Activated CD4-positive, alpha-beta T cell treated with anti-CD3 and anti-CD28 coated beads for 4 hours (primary cell): ENCODE data around the gene TJAP1.
"Not testable (repeated sequence)": the region's sequence is repeated elsewhere in the genome, so short reads cannot be mapped to it uniquely, and the experiment has no call there.

ENCODE experiments used
- DNase-seq, 2 donors: peaks; one replicate each; pipeline ENCODE4 v3.0.0-alpha.2; 2020

Gene TJAP1

DNA sequence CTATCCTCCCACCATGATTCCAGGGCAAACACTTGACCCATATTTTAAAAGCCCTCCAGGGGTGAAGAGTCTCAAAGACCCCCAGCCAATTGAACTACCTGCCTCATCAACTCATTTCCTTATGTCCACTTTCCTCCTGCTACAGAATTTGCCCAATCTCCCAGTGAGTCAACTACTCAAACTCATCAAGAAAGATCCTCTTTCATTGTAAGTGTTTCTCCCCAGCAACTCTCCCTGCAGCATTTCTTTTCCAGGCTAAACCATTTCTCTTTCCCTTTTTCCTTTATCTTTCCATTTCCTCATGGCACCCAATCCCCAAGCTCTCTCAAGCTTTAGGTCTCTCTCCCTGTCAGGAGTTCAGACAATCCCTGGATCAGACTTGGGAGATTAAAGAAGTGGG is 23.5 kb upstream of the TJAP1 start:
- DNase-seq = no peak

DNA sequence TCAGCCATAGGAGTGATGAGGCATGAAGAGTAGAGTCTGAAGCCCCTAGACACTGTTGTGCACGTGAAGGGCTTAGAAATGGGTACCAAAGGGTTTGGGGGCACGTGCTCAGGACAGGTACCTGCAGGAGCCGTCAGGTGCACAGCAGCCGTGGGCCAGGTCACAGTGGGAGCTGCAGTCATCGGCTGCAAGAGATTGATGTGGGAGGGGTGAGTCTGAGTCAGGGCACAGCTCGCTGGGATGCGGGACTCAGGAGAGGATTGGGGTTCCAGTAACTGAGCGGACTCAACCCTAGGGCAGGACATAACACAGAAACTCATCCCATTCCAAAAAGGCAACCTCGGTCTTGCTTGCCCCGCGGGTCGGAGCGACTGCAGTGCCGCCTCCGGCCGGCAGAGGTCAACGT is 23.1 kb upstream of the TJAP1 start:
- DNase-seq = peak; percentile 56 to 67

DNA sequence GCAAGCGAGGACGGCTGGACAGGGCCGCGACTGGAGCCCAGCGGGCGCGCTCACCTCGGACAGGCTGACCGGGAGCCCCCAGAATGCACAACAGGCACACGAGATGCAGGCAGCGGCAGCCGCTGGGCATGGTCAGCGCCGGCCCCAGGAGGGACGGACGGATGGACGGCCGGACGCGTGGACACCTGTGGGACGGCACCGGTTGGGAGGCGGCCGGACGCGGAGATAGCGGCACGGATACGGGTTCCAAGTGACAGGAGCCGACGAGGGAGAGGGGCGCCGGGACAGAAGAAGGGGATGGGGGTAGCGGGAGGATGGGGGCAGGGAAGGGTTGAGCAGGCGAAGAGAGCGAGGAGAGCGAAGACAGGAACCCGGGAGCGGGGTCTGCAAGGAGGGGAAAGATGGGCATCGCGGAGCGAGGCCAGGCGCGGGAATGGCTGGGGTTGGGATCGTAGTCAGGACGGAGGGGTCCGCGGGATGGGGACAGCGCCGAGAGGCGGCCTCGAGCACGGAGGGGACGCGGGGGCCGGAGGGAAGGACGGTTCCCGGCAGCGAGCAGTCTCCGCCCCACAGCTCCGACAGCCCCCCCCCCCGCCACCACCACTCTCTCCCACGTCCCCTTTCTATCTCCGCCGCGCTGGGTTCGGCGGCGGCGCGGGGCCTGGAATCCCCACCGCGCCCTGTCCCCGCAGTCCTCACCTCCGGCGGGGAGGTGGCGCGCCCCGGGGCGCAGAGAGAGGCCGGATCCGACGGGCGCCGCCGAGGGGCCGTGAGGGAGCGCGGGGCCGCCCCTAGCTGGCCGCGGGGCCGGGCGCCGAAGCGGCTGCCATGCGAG is 22.5 kb upstream of the TJAP1 start:
- peak; percentile 32 to 41 for DNase-seq

DNA sequence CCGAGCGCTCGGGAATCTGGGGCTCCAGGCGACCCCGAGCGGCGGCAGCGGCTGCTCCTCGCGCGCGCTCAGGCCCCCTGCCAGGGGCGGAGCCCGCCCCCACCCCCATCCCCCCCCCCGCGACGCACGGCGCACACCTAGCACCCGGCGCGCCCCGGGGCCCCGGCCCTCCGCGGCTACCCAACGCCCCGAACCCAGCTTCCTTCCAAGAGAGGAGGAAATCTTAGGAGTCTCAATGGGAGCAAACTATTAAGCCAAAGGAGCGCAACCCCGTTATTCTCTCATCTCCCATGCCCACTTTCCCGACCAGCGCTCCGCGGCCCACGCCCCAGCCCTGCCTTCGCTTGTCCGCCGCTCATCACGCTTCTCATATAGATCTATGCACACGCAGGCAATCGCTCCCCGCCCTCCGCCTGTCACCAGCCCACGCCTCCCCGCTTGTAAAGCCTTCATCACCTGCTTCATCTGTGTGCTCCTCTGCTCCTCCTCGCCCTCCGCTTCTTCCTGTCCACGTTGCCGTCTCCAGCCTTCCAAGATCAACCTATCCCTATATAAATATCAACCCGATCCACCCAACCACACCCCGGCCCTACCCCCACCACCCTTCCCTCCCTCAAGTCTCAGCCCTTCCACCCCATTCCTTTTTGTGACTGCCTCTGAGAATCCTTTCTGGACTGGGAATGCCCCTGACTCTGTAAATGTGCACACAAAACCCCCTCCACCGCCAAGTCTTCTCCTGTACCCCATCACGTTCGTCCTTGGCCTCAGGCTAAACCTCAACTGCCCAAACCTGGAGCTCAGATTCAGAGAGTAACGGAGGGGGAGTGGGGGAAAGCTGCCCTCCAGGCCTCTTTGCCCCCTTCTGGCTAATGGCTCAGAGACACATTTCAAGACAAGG is 21.6 kb upstream of the TJAP1 start, which contains the start of gene DLK2:
DLK2 (minus strand) TSS at position 18 of the 898 bp plus-strand sequence. CDS start 723 bp downstream, outside the sequence.
- DNase-seq = peak; percentile 67 to 73

DNA sequence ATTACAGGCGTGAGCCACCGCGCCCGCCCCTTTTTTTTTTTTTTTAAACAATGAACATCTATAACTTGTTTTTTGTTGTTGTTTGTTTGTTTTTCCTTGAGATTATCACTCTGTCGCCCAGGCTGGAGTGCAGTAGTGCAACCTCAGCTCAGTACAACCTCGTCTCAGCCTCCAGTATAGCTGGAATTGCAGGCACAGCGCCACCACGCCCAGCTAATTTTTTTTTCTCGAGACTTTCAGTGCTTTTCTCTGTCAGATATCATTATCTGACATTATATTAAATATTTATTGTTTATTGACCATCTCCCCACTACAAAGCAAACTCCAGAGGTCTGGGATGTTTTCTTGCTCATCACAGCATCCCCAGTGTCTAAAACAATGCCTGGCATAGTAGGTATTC is 19.7 kb upstream of the TJAP1 start:
- no peak for DNase-seq

DNA sequence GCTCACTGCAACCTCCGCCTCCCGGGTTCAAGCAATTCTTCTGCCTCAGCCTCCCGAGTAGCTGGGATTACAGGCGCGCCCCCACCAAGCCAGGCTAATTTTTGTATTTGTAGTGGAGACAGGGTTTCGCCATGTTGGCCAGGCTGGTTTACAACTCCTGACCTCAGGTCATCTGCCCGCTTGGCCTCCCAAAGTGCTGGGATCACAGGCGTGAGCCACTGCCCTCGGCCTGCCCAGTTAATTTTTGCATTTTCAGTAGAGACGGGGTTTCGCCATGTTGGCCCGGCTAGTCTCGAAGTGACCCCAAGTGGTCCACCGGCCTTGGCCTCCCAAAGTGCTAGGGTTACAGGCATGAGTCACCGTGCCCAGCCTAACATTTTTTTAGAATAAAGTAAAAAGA is 19.2 kb upstream of the TJAP1 start:
- DNase-seq = not testable (repeated sequence)

DNA sequence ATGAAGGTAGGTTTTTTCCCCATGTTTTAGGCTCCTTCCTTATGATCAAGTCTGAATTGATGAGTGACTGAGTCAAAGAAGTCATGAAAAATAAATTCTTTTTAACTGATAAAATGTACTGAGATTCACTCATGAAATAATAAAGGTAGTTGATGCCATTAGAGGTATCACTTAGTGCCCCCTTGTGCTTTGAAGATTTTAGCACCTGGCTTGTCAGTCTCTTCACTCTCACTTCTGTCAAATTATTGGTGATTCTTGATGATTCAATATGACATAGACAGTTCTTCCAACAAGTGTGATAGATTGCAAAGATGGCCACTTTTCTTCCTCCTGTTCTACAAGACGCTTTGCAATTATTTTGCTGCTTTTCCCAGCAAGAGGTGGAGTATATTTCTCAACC is 17.8 kb upstream of the TJAP1 start:
- no peak for DNase-seq

DNA sequence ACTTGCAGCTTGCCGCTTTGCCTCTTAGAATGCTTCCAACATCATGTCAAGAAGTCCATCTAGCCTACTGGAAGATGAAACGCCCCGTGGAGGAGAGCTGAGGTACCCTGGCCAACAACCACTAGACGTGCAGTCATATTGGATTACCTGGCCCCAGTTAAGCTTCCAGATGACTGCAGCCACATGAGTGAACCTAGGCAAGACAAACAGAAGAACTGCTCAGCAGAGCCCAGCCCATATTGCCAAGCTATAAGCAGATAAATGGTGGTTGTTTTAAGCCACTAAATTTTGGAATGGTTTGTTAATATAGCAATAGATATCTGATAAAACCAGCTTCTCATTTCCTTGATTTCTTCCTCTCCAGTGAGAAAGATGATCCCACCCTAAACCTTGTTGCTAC is 17.3 kb upstream of the TJAP1 start:
- no peak for DNase-seq

DNA sequence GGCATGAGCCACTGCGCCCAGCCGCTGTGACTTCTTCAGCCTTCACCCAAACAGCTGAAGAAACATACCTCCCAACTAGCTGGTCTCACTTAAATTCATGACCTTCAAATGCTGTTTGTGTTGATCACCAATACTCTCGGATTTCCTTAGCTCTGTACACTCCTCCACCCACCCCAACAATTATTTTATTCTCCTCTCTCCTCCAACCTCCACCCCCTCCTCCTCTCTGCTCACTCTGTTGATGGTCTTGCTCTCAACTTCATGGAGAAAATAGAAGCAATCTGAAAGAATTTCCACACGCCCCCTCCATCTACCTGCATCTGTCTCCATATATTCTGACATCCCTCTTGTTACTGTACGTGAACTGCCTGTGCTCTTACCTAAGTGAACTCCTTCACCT is 15.4 kb upstream of the TJAP1 start:
- DNase-seq = no peak

DNA sequence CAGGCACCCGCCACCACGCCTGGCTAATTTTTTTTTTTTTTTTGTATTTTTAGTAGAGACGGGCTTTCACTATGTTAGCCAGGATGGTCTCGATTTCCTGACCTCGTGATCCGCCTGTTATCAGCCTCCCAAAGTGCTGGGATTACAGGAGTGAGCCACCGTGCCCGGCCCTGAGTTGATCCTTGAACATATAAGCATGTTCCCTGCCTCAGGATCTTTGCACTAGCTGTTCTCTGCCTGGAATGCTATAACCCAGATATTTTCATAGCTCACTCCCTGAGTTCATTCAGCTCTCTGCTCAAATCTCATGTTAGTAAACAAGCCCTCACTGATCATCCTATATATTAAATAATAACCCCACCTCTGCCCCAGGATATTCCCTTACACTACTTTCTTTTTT is 13.0 kb upstream of the TJAP1 start:
- no peak for DNase-seq

DNA sequence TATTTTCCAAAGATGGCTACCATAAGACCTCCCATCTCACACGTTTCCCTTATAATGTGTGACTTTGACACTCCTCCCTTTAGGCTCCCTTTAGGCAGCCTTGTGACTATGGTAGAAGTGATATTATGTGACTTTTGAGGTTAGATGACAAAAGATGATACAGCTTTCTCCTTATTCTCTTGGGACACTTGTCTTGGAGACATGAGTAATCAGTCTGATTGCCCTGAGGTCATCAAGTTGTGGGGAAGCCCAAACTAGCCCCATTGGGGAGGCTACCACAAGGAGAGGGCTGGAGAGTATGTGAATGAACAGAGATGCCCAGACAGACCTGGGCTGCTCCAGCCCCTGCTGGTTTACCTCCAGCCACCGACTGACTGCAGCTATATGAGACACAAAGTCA is 11.4 kb upstream of the TJAP1 start:
- DNase-seq = no peak

DNA sequence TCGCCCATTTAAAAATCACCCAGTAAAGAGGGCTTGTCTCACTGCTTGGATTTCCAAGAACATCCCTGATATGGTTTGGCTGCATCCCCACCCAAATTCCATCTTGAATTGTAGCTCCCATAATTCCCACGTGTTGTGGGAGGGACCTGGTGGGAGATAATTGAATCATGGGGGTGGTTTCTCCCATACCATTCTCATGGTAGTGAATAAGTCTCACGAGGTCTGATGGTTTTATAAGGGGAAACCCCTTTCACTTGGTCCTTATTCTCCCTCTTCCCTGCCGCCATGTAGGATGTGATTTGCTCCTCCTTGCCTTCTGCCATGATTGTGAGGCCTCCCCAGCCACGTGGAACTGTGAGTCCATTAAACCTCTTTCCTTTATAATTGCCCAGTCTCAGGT is 10.1 kb upstream of the TJAP1 start:
- not testable (repeated sequence) for DNase-seq

DNA sequence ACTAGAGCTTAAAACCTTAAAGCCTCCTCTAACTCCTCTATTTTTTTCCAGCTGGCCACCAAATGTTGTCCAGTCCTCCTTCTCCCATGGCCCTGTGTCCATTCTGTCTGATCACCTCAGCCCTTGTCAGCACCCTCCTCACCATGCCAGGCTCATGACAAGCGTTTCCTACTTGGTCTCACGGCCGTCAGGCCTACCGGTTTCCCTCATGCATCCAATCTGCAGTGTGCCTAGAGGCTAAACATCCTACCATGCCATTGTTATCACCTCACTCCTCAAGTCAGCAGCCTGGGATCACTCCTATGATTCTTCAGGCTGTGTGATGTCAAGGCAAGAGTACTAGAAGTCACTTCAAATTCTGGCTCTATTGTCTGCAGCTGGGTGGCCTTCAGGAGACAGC is 9.6 kb upstream of the TJAP1 start:
- DNase-seq = no peak

DNA sequence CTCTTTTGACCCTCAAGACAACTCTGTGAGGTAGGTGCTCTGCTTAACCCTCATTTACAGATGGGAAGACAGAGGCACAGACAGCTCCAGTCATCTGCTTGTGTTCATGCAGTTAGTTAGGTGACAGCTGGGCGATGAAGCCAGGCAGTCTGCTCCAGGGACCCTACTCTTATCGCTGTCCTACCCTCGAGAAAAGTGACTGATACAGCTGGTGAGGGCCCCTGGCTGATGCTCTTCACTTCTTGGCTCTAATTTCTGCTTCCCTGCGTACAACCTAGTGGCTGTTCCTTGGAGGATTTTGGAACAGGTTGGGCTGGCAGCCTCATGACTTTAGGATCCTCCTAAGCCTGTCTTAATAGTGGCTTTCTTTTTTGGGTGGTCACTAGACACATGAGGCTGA is 9.1 kb upstream of the TJAP1 start:
- no peak for DNase-seq

DNA sequence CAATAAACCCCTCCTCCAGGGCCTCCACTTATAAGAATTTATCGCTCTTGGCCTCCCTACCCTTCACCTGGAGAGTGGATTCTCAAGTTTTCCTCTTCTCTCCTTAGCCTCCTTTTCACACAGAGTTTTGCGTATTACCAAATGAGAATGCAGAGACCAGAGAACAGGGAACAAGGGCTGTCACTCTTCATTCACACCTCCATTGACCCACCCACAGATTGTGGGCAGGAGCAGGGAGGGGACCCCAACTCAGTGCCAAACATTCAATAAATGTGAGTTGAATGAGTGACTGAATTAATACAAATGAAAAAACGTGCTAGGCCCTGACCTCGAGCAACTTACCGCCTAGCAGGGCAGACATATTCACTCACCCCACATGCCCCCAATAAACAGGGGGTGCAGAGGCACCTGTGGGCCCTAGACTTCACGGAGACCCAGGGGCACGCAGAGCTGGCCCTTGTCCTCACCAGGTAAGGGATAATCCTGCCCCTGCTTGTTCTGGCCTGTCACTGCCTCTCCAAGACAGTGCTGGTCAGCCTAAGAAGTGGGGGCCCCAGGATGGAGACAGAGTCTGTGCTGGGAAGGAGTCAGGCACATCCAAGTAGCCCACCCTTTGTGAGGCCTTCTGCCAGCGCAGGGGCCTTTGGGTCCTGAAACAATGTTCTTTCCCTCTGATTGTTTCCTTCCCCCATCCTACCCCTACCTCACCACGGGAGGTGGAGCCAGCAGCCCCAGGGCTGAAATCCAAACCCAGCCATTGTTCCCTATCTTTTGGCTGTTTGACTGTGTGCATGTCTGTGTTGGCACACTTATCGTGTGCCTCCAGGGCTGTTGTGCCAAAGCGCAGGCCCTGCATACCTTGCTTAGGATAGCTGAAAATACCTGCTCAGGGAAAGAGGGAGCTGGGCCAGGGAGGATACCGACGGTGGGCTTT is 8.4 kb upstream of the TJAP1 start:
- no peak for DNase-seq

DNA sequence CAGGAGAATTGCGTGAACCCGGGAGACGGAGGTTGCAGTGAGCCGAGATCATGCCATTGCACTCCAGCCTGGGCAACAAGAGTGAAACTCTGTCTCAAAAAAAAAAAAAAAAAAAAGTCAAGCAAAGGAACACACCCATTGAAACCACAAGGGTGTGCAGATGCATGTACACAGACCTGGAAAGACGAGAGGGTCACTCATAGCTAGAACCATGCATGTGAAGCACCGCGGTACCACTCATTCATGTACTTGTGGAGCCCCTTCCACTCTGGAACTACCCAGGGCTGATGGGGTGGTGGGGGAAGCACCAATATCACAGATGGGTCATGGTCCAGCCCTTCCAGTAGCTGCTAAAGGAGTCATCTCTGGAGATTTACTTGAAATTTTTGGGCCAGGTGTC is 7.4 kb upstream of the TJAP1 start:
- DNase-seq = no peak

DNA sequence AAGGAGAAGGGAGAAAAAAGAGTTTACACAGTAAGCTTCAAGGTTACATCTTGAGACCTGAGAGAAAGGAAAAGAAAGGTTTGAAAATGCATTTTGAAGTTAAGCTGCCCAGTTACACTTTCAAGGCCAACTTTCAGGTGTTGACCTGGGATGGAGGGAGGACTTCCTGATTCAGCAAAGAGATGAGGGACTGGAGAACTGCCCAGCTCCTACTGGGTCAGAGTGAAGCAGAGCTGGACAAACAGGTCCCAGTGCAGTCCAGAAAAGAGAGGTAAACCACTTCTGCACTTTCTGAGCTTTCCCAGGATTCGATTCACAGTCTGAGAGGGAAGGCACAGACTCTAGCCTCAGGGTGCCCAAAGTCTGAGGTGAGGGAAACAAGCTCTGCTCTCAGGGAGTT is 6.0 kb upstream of the TJAP1 start:
- no peak for DNase-seq

DNA sequence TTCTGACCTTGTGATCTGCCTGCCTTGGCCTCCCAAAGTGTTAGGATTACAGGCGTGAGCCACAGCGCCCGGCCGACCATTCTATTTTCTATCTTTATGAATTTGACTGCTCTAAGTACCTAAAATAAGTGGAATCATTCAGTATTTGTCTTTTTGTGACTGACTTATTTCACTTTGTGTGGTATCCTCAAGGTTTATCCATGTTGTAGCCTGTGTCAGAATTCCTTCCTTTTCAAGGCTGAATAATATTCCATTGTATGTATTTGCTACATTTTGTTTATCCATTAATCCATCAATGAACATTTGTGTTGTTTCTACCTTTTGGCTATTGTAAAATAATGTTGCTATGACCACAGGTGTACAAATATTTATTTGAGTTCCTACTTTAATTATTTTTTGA is 4.9 kb upstream of the TJAP1 start:
- no peak for DNase-seq

DNA sequence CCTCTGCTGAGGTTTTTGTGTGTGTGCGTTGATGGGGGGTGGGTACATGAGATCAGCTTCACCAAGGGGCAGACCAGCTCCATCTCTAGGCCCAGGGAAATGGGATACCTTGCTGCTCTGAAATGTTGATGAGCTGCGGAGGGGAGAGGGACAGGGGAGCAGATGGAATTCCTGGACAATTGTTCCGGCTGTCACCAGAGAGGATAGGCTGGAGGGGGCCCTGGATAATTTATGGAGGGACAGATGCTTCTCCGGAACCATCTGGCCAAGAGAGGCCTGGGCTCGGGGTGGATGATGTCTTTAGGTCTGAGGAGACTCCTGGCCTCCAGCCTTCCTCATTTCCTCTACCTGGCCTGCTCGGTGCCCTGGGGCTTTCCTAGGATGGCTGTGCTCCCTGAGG is 1.9 kb upstream of the TJAP1 start:
- no peak for DNase-seq

DNA sequence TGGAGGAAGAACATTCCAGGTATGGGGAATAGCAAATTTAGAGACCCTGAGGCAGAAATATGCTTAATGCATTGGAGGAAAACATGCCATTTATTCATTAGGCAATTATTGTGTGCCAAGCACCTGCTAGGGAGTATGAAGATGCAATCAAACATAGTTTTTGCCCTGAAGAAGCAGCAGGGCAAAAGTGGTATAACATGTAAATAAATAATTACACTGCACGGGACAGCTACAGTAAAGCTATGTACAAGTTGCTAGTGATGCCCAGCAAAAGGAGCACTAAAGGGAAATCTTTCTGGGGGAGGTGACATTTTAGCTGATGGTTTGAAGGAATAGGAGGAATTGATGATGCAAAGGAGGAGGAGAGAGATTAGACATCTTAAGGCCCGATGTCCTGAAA is 624 bp upstream of the TJAP1 start:
- no peak for DNase-seq

DNA sequence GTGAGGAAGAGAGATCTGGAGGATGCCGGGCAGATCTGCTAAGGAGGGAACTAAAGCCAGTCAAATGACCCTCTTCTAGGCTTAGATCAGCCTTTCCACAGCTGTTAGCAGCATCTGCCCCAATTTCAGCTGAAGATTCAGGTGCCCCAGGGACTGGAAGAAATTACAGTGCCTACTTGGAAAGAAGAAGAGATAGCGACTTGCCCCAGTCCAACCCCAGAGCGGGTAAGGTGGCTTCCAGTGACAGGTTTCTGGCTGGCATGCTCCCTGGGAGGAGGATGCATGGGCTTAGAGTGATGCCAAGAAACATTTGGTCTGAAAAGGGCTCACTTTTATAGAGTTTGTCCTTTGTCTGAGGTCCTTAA is 620 bp downstream of the TJAP1 start:
- no peak for DNase-seq

DNA sequence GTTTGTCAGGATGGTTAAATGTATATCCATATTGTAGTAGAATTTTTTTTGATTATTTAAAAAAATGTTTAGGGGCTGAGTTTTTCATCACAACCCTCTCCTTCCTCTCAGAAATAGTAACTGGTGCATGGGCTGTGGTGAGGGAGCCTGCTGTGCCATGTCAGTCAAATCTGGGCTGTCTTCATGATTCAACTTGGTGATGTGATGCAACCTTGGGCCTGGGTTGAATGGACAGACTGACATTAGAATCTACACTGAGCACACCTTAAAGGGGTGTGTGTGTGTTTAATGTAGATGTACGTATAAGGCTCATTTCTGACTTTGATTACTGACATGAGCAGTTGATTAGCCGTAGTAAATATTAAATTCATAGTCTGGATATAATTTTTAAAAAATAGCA is 3.7 kb downstream of the TJAP1 start:
- DNase-seq = no peak
